HG02642 (cell line): ENCODE data around the gene ATP2C2.
"Not testable (repeated sequence)": the region's sequence is repeated elsewhere in the genome, so short reads cannot be mapped to it uniquely, and the experiment has no call there.

ENCODE experiments used
- ATAC-seq: cut with Tn5 transposase; IDR thresholded peaks from one replicate; pipeline ENCODE4 v1.9.1; 2021; ENCODE audit warnings: mild to moderate bottlenecking; ENCODE audit not compliant: unreplicated experiment, poor library complexity

Gene ATP2C2, protein sequence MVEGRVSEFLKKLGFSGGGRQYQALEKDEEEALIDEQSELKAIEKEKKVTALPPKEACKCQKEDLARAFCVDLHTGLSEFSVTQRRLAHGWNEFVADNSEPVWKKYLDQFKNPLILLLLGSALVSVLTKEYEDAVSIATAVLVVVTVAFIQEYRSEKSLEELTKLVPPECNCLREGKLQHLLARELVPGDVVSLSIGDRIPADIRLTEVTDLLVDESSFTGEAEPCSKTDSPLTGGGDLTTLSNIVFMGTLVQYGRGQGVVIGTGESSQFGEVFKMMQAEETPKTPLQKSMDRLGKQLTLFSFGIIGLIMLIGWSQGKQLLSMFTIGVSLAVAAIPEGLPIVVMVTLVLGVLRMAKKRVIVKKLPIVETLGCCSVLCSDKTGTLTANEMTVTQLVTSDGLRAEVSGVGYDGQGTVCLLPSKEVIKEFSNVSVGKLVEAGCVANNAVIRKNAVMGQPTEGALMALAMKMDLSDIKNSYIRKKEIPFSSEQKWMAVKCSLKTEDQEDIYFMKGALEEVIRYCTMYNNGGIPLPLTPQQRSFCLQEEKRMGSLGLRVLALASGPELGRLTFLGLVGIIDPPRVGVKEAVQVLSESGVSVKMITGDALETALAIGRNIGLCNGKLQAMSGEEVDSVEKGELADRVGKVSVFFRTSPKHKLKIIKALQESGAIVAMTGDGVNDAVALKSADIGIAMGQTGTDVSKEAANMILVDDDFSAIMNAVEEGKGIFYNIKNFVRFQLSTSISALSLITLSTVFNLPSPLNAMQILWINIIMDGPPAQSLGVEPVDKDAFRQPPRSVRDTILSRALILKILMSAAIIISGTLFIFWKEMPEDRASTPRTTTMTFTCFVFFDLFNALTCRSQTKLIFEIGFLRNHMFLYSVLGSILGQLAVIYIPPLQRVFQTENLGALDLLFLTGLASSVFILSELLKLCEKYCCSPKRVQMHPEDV

DNA sequence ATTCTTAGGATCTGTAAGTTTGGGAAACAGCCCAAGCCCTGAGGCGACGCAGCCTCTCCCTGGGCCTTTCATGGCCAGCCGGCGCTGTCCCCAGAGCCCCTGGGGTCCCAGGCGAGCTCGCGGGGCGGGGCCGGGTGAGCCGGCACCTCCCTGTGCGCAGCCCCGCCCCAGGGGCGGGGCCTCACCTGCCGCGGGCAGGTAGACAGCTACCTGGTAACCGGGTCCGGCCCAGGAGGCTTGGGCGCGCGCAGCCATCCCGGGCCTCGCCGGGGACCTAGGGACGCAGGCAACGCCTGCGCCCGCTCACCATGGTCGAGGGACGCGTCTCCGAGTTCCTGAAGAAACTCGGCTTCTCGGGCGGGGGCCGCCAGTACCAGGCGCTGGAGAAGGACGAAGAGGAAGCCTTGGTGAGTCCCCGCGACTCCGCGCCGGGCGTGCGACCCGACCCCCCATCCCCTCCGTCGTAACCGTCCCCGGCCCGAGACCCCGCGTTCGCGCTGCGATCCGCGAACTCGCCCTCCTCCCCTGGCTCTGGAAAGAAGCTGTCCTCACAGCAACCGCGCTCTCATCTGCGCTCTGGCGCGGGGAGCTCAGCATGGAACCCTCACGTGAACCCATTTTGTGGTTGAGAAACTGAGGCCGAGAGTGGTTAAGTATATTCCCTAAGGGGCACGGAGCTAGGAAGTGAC, at the start of gene ATP2C2:
TSS of gene ATP2C2 (plus strand) at position 231 of the 689 bp plus-strand sequence. CDS start at position 309, 78 bp downstream.
- no peak for ATAC-seq

DNA sequence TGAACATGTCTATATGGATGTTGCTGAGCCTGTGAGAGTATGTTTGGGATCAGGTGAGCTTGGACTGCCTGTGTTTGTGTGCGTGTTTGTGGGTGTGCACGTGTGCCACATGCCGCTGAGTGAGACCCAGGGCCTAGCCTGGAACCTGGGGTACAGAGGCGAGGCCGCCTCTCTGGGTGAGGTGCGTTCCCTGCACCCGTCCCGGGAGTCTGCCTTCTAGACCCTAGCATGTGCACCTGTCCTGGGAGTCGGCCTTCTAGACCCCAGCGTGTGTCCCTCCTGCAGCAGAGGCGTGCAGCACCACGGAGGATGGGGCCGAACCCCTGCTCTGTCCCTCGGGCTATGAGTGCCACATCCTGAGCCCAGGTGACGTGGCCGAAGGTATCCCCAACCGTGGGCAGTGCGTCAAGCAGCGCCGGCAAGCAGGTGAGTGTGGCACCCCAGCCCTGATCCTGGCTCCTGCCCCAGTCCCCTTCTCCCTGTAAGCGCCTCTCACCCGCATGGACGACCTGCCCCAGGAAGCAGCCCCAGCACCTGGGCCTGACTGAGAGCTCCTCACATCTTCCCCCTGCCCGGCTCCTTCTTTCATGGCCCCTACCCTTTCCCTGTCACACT, 49.1 kb upstream of the ATP2C2 start:
- ATAC-seq, result no peak

DNA sequence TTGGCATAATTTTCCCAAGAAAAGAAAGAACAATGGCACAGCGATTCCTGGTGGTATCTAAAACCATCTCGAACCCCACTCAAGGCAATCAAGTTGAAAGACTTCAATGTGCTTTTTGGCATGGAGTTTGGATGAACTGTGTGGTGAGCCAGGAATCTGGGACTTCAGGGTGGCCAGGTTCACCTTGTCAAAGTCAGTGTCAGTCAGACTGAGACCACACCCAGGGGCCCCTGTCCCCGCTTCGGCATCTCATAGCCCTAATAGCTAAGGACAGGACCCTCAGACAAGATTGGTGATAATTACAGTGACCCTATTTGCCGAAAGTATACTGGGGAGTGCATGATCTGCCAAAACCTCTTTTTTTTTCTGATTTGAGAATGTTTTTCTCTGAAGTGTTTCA, 47.8 kb upstream of the ATP2C2 start:
- no peak for ATAC-seq

DNA sequence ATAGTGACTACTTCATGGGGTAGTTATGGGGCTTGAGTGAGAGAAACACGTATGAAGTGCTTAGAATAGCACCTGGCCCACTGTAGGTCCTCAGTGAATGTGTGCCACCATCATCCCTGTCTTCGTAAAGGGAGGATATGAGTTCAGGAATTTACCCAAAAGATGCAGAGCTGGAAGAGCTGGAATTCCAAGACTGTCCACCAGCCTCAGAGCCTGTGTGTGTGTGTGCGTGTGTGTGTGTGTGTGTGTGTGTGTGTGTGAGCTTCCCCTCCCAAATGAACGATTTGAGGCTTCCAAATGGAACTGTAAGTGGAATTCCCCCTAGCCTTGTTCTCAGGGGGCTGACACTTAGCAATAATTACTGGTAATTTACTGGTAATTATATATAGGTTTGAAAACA, 46.4 kb upstream of the ATP2C2 start:
- ATAC-seq, result no peak

DNA sequence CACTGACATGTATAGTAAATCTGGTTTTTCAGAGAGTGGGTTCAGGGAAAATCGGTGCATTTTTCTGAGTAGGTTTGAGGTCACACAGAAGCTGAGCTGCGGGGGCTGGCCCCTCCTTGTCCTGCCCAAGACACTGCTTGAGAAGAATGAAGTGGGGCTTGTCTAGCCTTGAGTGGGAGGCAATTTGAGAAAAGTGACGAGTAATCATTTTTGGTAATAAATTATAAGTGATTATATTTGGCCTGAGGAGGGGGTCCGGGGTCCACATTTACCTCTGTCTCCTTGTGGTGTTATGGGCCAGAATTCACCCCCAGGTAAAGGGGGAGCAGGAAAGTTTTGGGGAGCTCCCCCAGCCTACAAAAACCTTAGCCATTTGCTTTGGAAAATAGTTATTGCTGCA, 45.6 kb upstream of the ATP2C2 start:
- no peak for ATAC-seq

DNA sequence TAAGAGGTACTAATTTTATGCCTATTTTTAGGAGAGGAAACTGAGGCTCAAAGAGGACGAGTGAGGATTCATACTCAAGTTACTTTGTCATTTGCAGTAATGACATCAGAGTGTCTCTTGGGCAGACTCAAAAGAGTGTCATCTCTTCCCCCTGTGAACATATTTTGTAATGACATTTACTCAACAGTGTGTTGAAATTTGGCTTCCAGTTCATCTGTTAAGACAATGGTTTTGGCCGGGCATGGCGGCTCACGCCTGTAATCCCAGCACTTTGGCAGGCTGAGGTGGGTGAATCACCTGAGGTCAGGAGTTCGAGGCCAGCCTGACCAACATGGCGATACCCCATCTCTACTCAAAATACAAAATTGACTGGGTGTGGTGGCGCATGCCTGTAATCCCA, 44.7 kb upstream of the ATP2C2 start:
- no peak for ATAC-seq

DNA sequence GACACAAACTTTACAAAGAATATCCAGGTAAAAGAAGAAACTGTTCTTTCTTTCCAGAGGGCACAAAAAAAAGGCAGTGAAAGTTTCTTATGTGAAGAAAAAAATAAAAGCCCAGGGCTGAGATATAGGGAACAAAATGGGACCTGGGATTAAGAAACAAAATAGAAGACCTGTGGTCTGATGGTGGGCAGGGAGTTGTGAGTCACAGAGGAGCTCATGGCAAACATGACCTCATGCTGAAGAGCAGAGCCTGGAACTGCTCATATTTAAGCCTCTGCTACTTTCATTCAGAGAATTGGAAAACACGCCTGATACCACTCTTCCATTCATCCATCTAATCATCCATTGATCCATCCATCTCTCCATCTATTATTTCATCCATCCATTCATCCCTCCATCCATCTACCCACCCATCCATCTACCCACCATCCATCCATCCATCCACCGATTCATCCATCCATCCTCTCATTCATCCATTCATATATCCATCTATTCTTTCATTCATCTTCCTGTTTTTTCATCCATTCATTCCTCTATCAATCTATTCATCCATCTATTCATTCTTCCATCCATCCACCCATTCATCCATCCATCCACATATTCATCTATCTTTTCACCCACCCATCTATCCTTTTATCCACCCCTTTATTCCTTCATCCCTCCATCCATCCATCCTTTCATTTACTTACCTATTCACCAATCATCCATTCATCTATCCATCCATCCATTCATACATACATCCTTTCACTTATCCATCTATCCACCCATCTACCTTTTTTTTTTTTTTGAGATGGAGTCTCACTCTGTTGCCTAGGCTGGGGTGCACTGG, 43.7 kb upstream of the ATP2C2 start:
- ATAC-seq, result no peak

DNA sequence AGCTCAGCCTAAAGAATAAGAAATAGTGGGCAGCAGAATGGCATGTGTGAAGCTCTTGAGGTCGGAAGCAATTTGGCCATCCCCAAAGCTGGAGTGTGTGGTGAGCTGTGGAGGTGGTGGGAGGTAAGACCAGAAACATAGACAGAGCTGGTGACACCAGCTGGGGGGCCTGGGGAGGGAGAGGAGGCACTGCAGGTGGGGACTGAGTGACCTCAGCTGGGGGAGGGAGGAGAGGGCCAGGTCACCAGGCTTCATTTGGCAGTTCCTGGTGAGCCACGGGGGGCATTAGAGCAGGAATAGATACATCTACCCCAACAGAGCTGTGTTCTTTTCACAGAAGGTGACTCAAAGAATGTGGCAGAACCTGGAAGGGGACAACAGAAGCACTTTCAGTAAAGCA, 41.8 kb upstream of the ATP2C2 start:
- ATAC-seq, result no peak

DNA sequence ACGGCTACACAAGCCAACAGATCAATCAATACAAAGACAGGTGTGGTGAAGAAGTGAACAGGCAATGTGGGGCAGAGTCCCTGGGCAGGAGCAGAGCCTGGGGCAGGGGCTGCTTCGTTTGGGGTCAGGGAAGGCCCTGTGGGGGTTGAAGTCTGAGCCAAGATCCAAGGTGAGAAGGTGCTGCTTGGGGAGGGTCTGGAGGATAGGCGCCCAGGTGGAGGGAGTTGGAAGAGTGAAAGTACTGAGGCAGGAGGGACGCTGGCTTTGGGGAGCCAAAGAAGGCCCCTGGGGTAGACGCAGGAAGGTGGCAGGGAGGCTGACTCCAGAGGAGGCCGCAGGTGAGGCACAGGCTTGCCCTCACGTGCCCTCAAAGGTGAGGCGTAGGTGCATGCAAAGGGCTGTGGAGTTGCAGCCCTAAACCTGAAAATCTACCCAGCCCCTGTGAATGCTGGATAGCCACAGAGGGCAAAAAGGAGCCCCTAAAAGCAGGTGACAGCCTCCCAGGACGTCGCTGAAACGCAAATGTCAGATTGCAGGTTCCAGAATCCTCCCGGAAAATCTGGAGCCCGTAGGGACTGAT, 40.3 kb upstream of the ATP2C2 start:
- no peak for ATAC-seq

DNA sequence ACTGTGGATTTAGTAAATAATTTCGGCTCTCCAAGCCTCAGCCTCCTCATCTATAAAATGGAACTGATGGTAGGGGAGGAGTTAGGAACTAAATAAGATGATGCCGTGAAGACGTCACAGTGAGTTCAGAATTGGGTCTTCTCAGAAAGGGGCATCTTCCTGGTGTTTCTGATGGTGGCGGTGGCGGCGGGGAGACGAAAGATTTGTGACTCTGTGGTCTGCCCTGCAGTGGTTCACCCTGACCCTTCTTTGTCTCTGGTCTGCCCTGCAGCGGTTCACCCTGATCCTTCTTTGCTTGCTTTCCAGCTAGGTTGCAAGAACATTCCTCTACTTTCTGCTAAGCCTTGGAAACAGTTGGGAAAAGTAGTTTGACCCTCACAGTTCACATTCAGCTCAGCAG, 39.3 kb upstream of the ATP2C2 start:
- ATAC-seq, result no peak

DNA sequence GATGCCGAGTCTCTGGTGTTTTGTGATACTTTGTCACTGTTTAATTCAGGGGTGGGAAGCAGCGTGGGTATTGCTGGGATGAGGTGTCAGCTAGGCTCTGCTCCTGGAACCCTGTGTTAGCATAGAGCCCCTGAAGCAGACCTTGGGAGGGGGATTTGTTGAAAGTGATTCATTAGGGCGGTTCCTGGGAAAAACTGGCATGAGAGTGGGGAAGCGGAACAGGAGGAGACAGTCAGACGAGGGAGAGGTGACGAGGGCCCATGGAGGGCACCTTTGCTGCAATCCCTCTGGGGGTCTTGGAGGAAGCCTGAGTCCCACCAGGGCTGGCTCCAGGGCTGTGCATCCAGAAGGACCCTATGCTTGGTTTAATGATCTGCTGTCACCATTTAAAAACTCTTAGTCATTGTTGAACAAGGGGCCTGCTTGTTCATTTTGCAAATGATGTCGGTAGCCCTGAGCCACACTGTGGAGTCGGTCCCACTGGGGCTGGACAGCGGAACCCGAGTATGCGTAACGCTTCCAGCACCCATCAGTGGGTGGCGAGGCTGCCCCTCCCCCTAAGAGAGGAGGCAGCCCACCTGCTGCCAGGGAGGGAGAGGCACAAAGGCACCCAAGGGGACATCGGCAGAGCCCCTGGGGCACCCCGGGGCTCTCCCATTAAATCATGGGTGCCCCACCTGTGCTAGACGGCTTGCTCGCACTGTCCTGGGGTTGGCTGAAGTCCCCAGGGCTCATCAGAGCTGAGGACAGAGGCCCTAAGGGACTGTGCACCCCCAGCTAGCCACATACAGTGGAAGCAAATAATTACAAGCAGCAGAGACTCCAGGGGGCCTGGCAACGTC, 38.3 kb upstream of the ATP2C2 start:
- ATAC-seq, result no peak

DNA sequence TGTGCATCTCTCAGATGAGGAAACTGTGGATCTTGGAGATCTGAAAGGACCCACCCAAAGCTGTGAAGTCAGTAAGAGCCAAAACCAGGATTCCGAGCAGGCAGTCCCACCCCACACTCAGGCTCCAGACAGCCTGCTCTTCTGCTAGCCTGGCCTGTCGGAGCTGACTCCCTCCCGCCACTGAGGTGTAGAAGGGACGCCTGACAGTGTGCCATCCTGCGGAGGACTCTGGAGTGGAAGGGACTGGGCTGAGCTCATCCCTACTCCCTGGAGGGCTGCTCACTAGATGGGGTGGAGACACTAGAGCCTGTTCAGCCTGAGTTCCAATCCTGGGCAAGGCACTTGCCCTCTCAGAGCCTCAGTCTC, 37.7 kb upstream of the ATP2C2 start:
- no peak for ATAC-seq

DNA sequence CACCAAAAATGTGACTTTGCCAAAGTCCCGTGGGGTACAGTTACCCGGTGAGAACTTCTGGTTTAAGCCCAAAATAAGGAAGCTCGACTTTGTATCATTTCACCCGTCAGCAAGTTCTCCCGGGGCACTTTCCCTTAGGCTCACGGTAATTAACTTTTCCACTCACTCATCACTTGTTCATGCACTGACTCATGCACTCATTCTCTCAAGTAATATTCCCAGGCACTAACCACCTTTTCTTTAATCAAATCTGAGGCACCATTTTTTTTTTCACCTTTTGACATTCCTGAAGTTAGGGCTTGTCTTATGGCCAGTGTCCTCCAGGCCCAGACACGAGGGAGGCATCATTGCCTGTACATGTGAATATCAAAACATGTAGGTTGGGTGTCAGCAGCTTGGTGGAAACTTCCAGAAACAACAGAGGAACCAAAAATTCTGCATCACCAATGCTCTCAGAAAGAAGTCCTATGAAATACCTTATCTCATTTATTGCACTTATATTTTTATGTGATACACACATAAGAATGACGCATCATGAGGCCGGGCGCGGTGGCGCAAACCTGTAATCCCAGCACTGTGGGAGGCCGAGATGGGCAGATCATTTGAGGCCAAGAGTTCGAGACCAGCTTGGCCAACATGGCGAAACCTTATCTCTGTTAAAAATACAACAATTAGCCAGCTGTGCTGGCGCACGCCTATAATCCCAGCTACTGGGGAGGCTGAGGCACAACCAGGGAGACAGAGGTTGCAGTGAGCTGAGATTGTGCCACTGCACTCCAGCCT, 36.1 kb upstream of the ATP2C2 start:
- ATAC-seq, result no peak

DNA sequence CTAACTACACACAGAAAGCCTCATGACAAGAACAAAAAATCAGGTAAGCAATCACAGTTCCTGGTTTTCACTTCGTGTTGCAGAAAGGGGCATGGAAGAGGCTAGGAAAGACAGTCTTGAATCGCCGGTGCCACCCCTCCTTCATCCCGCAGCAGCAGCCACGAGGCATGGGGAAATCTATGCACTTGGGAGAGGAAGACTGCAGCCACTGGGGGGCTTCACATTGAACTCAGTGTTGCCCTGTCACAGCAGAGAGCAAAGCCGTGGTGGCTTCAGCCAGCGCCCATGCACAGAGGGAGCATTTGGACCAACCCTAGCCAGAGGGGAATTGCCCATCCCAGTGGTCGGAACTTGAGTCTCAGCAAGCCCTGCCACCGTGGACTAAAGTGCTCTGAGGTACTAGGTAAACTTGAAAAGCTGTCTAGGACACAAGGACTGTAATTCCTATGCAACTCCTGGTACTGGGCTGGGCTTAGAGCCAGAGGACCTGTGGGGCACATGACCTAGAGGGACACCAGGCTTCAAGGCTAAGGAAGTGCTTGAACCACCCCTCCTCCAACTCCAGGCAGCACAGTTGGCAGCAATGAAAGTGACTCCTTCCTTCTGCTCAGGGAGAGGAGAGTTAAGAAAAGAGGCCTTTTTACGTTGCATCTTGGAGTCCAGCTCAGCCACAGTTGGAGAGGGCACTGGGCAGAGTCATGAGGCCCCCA, 35.2 kb upstream of the ATP2C2 start:
- ATAC-seq, result no peak

DNA sequence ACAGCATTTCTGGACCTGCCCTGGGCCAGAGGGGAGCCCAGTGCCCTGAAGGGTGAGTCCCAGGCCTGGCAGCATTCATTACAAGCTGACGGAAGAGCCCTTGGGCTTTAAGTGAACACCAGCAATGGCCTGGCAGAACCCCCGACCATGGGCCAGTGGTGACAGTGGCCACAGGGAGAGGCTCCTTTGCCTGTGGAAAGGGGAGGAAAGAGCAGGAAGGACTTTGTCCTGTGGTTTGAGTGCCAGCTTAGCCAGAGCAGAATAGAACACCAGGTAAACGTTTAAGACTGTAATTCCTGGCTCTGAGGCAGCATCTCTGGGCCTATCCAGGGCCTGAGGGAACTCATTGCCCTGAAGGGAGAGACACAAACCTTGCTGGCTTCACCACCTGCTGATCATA, 34.3 kb upstream of the ATP2C2 start:
- no peak for ATAC-seq

DNA sequence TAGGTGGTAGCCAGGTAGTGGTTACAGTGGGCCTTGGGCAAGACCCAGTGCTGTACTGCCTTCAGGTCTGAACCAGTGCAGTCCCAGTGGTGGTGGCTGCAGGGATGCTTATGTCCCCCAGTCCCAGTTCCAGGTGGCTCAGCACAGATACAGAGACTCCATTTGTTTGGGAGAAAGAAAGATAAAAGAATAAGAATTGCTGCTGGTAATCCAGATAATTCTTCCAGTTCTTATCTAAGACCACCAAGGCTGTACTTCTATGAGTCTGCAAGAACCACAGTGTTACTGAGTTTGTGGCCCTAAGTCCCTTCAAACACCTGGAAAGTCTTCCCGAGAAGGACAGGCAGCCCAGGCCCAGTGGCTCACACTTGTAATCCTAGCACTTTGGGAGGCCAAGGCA, 33.9 kb upstream of the ATP2C2 start:
- ATAC-seq, result no peak

DNA sequence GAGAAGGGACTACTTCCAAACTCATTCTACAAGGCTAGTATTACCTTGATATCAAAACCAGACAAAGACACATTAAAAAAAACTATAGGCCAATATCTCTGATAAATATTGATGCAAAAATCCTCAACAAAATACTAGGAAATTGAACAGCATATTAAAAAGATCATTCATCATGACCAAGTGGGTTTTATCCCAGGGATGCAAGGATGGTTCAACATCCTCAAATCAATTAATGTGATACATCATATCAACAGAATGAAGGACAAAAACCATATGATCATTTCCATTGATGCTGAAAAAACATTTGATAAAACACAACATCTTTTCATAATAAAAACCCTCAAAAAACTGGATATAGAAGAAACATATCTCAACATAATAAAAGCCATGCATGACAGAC, 31.1 kb upstream of the ATP2C2 start:
- ATAC-seq, result not testable (repeated sequence)
